CD4-positive, alpha-beta T cell treated with Interleukin-12 subunit alpha and Interleukin-12 subunit beta, for 1 hour (primary cell): ENCODE data around the gene ATRIP.
"Not testable (repeated sequence)": the region's sequence is repeated elsewhere in the genome, so short reads cannot be mapped to it uniquely, and the experiment has no call there.

Experiments used
- DNase-seq: peaks from one replicate; pipeline ENCODE4 v3.0.0-alpha.2; 2020

Gene ATRIP

GRCh38 chr3:48472673-48472922 lies 26.1 kb downstream of the ATRIP start:
- no peak for DNase-seq

- peak; percentile 97 for DNase-seq
Observed at GRCh38 chr3:48472923-48473616, 26.5 kb downstream of the ATRIP start.

GRCh38 chr3:48473617-48473952 lies 27.0 kb downstream of the ATRIP start:
- no peak for DNase-seq

- not testable (repeated sequence) for DNase-seq
Observed at GRCh38 chr3:48474031-48474430, 27.5 kb downstream of the ATRIP start.

- no peak for DNase-seq
Observed at GRCh38 chr3:48474619-48475018, 28.1 kb downstream of the ATRIP start.

GRCh38 chr3:48475188-48475587 lies 28.7 kb downstream of the ATRIP start:
- DNase-seq, result no peak

GRCh38 chr3:48476426-48477053 lies 30.0 kb downstream of the ATRIP start:
- no peak for DNase-seq

- DNase-seq, result no peak
Observed at GRCh38 chr3:48477959-48478520, 31.5 kb downstream of the ATRIP start.

GRCh38 chr3:48478626-48479555 lies 32.4 kb downstream of the ATRIP start:
- peak; percentile 69 for DNase-seq

GRCh38 chr3:48480891-48481290 lies 34.4 kb downstream of the ATRIP start:
- not testable (repeated sequence) for DNase-seq

- DNase-seq, result not testable (repeated sequence)
Observed at GRCh38 chr3:48482822-48483221, 36.3 kb downstream of the ATRIP start.

- DNase-seq, result no peak
Observed at GRCh38 chr3:48486952-48487351, 40.4 kb downstream of the ATRIP start.

- DNase-seq, result no peak
Observed at GRCh38 chr3:48492461-48493202, 46.1 kb downstream of the ATRIP start.

GRCh38 chr3:48493203-48493501 lies 46.6 kb downstream of the ATRIP start:
- DNase-seq, result no peak

- DNase-seq, result no peak
Observed at GRCh38 chr3:48500656-48501055, 54.1 kb downstream of the ATRIP start.

- DNase-seq, result no peak
Observed at GRCh38 chr3:48501196-48501595, 54.7 kb downstream of the ATRIP start.

GRCh38 chr3:48502121-48502520 lies 55.6 kb downstream of the ATRIP start:
- no peak for DNase-seq

- no peak for DNase-seq
Observed at GRCh38 chr3:48502728-48503168, 56.2 kb downstream of the ATRIP start.

- no peak for DNase-seq
Observed at GRCh38 chr3:48503401-48504050, 57.0 kb downstream of the ATRIP start.

- DNase-seq, result peak; percentile 57
Observed at GRCh38 chr3:48504051-48504946, 57.8 kb downstream of the ATRIP start, which contains the start of gene SHISA5. Gene SHISA5, minus strand, starts transcription at chr3:48504174. Its CDS starts 80 bp downstream, at chr3:48504094.

GRCh38 chr3:48505146-48505545 lies 58.6 kb downstream of the ATRIP start:
- DNase-seq, result no peak
